Osteoblast (primary cell): ENCODE measurements around the gene H6PD. TPM values are rescaled to one million over a fixed set of nuclear protein-coding genes. Genes with fewer than 3 reads are reported as not detected.

Source experiments
- DNase-seq: peaks from one replicate; pipeline ENCODE4 v3.0.0; 2011; ENCODE audit warnings: low spot score, mixed read lengths; ENCODE audit not compliant: insufficient read length; ENCODE audit errors: missing footprints
- H2AFZ ChIP-seq: 2 replicates; pipeline ENCODE4 v1.6.0; 2011; ENCODE audit warnings: mild to moderate bottlenecking, low read length
- H3K27ac ChIP-seq: 2 replicates; pipeline ENCODE4 v1.5.1; 2011; ENCODE audit warnings: mild to moderate bottlenecking, low read depth, low read length, moderate library complexity
- H3K27me3 ChIP-seq: 2 replicates; pipeline ENCODE4 v1.6.0; 2012; ENCODE audit warnings: mild to moderate bottlenecking, control low read depth, inconsistent platforms, low read length, moderate library complexity; ENCODE audit not compliant: insufficient read depth
- H3K36me3 ChIP-seq: 2 replicates; pipeline ENCODE4 v1.5.1; 2011; ENCODE audit warnings: mild to moderate bottlenecking, low read length, control low read depth, moderate library complexity; ENCODE audit not compliant: insufficient read depth
- H3K4me1 ChIP-seq: 2 replicates; pipeline ENCODE4 v1.5.1; 2011; ENCODE audit warnings: mild to moderate bottlenecking, low read length, control low read depth, moderate library complexity; ENCODE audit not compliant: insufficient read depth
- H3K4me2 ChIP-seq: 2 replicates; pipeline ENCODE4 v1.6.0; 2011; ENCODE audit warnings: mild to moderate bottlenecking, low read length; ENCODE audit not compliant: insufficient read depth
- H3K4me3 ChIP-seq: fragments of 200-600 bp; sonication (generic); 3 replicates; pipeline ENCODE4 v1.5.1; 2012; ENCODE audit warnings: mild to moderate bottlenecking, low read length, inconsistent platforms; ENCODE audit not compliant: insufficient read depth
- H3K79me2 ChIP-seq: 2 replicates; pipeline ENCODE4 v1.6.0; 2012; ENCODE audit warnings: mild to moderate bottlenecking, low read length, control low read depth, inconsistent platforms; ENCODE audit not compliant: insufficient read depth
- H3K9me3 ChIP-seq: 2 replicates; pipeline ENCODE4 v1.5.1; 2011; ENCODE audit warnings: low read depth, low read length, control low read depth
- H4K20me1 ChIP-seq: 2 replicates; pipeline ENCODE4 v1.6.0; 2012; ENCODE audit warnings: mild to moderate bottlenecking, low read length, control low read depth; ENCODE audit not compliant: insufficient read depth
- CTCF ChIP-seq: IDR thresholded peaks from 2 replicates; pipeline ENCODE4 v1.5.1; 2011; ENCODE audit warnings: mild to moderate bottlenecking, low read depth, low read length, moderate library complexity; ENCODE audit errors: extremely low read depth
- total RNA-seq: library from RNA; depleted of rRNA; stranded (reverse); fragments of >200 nt; gene quantifications from 2 replicates; pipeline ENCODE4 v1.2.3, GENCODE V29; 2012

H6PD gene
- total RNA-seq, 1 donor, result 51.4 TPM

GRCh38 chr1:9247894-9248293 is 13.3 kb downstream of the H6PD start:
- H3K4me2 ChIP-seq, result no peak overlapping the region
- H3K27ac ChIP-seq, result no peak overlapping the region
- H3K36me3 ChIP-seq, result peaks cover 25% of the 10 kb centered on the region
- peaks cover 3% of the 10 kb centered on the region for H4K20me1 ChIP-seq
- no peak for DNase-seq
- H2AFZ ChIP-seq, result no peak overlapping the region
- peaks cover 4% of the 10 kb centered on the region for H3K4me1 ChIP-seq
- H3K79me2 ChIP-seq, result peaks cover 46% of the 10 kb centered on the region
- no peak for TF ChIP-seq CTCF
- no peak overlapping the region for H3K4me3 ChIP-seq
- no peaks in the 10 kb centered on the region for H3K9me3 ChIP-seq
- no peaks in the 10 kb centered on the region for H3K27me3 ChIP-seq

GRCh38 chr1:9248341-9249262 is 14.0 kb downstream of the H6PD start:
- peak; percentile 57 for DNase-seq
- H3K27ac ChIP-seq, result no peak overlapping the region
- H3K27me3 ChIP-seq, result no peaks in the 10 kb centered on the region
- TF ChIP-seq CTCF, result no peak
- H3K9me3 ChIP-seq, result no peaks in the 10 kb centered on the region
- peaks cover 7% of the 10 kb centered on the region for H3K4me1 ChIP-seq
- peaks cover 45% of the 10 kb centered on the region for H3K79me2 ChIP-seq
- no peak overlapping the region for H3K4me3 ChIP-seq
- H2AFZ ChIP-seq, result no peak overlapping the region
- peaks cover 5% of the 10 kb centered on the region for H4K20me1 ChIP-seq
- peaks cover 27% of the 10 kb centered on the region for H3K36me3 ChIP-seq
- H3K4me2 ChIP-seq, result no peak overlapping the region

- H3K36me3 ChIP-seq, result peaks cover 29% of the 10 kb centered on the region
- H3K27ac ChIP-seq, result no peak overlapping the region
- no peaks in the 10 kb centered on the region for H3K27me3 ChIP-seq
- no peak overlapping the region for H3K4me3 ChIP-seq
- no peak for TF ChIP-seq CTCF
- peak; percentile 76 for DNase-seq
- peaks cover 41% of the 10 kb centered on the region for H3K79me2 ChIP-seq
- H2AFZ ChIP-seq, result no peak overlapping the region
- no peaks in the 10 kb centered on the region for H3K9me3 ChIP-seq
- peaks cover 4% of the 10 kb centered on the region for H4K20me1 ChIP-seq
- peaks cover 9% of the 10 kb centered on the region for H3K4me1 ChIP-seq
- no peak overlapping the region for H3K4me2 ChIP-seq
These were observed 14.6 kb downstream of the H6PD start for GRCh38 chr1:9249263-9249533.

- Histone ChIP-seq H3K36me3 (peaks cover 31% of the 10 kb centered on the region), H4K20me1 (peaks cover 4% of the 10 kb centered on the region), H2AFZ (no peak overlapping the region), H3K27ac (no peak overlapping the region), H3K9me3 (no peaks in the 10 kb centered on the region), H3K4me3 (no peak overlapping the region), H3K4me1 (peaks cover 9% of the 10 kb centered on the region), H3K79me2 (peaks cover 40% of the 10 kb centered on the region), H3K27me3 (no peaks in the 10 kb centered on the region), H3K4me2 (no peak overlapping the region)
- DNase-seq, result peak; percentile 97
- TF ChIP-seq CTCF, result peak; percentile 64
These were observed 15.2 kb downstream of the H6PD start for GRCh38 chr1:9249534-9250410.
